Measurements from ENCODE around the gene ARID3B.
A peak's percentile ranks its signal among the peaks of the same experiment; 100 is the strongest.

DNA sequence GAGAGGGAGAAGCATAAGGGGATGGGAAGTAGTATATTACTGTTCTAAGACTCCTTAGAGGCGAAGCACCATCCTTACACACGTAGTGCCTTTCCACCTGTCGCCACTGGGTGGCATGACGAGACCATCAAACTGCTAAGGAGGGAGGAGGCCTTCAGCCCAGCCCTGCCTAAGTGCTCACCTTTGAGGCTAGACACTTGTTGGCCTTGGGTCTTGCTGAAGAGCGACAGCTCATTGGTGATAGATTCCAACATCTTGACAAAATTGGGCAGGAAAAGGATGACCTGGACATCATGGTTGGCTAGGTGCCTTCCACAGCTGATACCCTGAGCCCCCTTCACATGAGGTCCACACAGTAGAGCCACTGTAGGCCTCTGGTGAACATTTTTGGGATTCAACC lies 94.2 kb downstream of the ARID3B start:
- peak; percentile 93 for TF ChIP-seq CTCF (conservative IDR thresholded peaks at IDR 0.05; ENCODE audit: low read depth, low read length)
- TF ChIP-seq EZH2 (IDR thresholded peaks at IDR 0.05; ENCODE audit: low read length, unreplicated experiment), result no peak
- no peak for TF ChIP-seq EZH2phosphoT487 (IDR thresholded peaks at IDR 0.05; ENCODE audit: borderline replicate concordance, low read length)
